NB4 (cell line): ENCODE results near the gene TOM1L1.

ENCODE experiments used
- CTCF ChIP-seq: IDR thresholded peaks from one replicate; pipeline ENCODE4 v1.5.1; 2012; ENCODE audit warnings: low read depth, low read length
- POLR2A ChIP-seq: IDR thresholded peaks from 2 replicates; pipeline ENCODE4 v1.6.1; 2011; ENCODE audit warnings: mild to moderate bottlenecking; ENCODE audit not compliant: insufficient read length; ENCODE audit errors: extremely low read depth
- TF ChIP-seq, protein P1 (sequence below): IDR thresholded peaks from 2 replicates; pipeline ENCODE4 v1.6.1; 2011; ENCODE audit warnings: low read depth, low read length

- TF ChIP-seq CTCF = no peak
- no peak for TF ChIP-seq POLR2A
- TF ChIP-seq, protein P1, sequence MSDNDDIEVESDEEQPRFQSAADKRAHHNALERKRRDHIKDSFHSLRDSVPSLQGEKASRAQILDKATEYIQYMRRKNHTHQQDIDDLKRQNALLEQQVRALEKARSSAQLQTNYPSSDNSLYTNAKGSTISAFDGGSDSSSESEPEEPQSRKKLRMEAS = no peak
These were observed 23.8 kb downstream of the TOM1L1 start for GRCh38 chr17:54924405-54924804.
